DMS 273 (cell line): Measurements from ENCODE around the gene NUTM1.

Experiments
- DNase-seq: peaks from one replicate; lab custom pipeline; 2025; ENCODE audit not compliant: unreplicated experiment; lab: John Stamatoyannopoulos, UW

NUTM1 gene

DNA sequence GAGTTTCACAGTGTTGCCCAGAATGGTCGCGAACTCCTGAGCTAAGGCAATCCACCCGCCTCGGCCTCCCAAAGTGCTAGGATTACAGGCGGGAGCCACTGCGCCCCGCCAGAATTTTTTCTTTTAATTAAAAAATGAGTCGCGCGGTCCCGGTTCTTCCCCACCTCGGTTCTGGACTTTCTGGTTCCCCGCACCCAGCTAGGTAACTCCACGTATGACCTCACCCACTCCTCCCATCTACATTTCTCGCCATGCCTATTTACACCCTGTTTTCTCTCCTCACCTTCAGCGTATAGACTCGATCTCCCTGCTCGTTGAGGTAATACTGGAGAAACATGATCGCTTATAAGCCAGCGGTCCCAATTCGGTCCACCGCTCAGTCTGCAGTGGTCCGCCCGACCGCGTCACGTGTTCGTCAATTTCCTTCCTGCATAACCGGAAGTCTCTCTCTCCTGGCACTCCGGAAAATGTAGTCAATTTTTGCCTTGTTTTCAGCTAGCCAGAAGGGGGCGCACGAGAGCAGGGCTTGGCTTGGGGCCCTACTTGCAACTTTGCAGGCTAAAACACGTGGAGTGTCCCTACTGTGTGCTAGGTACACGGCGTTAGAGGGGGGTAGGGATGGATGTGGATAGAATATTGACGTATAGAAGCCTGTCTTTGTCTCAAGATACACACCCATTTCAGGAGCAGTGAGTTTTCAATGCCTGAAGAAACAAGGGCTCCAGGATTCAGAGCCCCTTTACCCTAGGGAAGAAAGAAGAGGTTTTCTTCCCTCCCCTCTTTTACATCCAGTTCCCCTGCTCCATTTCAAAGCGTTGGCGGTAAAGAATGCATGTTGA lies at the start of gene NUTM1, which contains the start of gene NOP10:
Gene NUTM1 (plus strand): TSS at position 579 of the 839 bp plus-strand sequence. CDS start 382 bp downstream, outside the sequence.
Gene NOP10 (minus strand): TSS at position 400 of the 839 bp plus-strand sequence. CDS start 63 bp downstream, at position 337.
- peak; percentile 93 for DNase-seq

DNA sequence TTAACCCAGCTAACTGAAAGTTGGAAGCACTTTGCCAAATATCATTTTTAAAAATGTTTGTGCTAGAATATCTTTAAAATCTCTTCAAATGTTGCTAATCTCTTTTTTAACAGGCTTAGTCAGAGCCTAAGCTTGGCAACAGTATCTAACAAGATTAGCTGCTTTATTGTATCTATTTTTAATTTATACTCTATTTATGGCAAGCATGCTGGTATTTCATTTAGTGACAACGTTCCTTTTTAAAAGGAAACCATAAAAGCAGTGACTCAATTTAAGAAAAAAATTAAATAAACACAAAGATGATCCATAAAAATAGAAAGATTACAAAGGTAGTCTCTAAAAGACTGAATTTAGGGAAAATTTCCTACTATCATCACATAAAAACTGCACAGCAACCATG lies 46.1 kb upstream of the NUTM1 start:
- DNase-seq, result no peak

GRCh38 chr15:34301058-34301457 lies 42.1 kb upstream of the NUTM1 start:
- no peak for DNase-seq

DNA sequence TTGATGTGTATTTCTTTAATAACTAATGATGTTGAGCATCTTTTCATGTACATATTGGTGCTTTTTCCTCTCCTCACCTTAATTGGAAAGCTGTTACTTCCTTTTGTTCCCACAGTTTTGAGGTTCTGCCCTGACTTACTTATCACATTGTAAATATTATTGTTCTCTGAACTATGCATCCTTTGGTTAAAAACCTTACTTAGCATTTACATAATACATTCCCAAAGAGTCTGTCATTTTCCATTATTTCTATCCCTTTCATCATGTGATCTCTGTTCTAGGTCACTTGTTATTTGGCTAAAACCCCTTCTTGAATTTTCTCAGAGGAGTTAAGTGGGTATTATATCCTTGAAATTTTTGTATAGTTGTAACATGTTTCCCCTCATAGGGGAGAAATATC lies 38.5 kb upstream of the NUTM1 start:
- no peak for DNase-seq

- no peak for DNase-seq
Observed at GRCh38 chr15:34311563-34311962, 31.6 kb upstream of the NUTM1 start.

- DNase-seq, result no peak
Observed at GRCh38 chr15:34314491-34315490, 28.3 kb upstream of the NUTM1 start.

GRCh38 chr15:34318277-34319079 lies 24.6 kb upstream of the NUTM1 start:
- peak; percentile 4 for DNase-seq

GRCh38 chr15:34323217-34323616 lies 19.9 kb upstream of the NUTM1 start:
- no peak for DNase-seq

GRCh38 chr15:34324933-34325332 lies 18.2 kb upstream of the NUTM1 start:
- DNase-seq, result no peak

DNA sequence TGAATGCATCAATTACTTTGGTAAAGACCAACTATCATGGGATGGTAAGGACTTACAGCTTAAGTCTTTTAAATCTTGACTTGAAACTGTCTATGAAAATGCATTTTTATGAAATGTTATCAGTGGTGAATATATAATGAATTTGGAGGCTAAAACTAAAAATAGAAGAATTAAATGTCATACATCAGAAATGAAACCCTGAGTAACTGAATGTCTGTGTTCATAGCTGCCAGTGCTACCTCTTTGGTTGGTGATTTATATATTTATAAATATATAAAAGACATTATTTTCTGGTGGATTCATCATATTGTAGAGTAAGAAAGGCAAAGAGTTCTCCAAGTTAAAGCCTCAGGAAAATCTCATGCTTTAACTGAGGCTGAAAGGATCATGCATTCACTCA lies 17.7 kb upstream of the NUTM1 start:
- DNase-seq, result no peak

GRCh38 chr15:34327906-34328305 lies 15.2 kb upstream of the NUTM1 start:
- no peak for DNase-seq

DNA sequence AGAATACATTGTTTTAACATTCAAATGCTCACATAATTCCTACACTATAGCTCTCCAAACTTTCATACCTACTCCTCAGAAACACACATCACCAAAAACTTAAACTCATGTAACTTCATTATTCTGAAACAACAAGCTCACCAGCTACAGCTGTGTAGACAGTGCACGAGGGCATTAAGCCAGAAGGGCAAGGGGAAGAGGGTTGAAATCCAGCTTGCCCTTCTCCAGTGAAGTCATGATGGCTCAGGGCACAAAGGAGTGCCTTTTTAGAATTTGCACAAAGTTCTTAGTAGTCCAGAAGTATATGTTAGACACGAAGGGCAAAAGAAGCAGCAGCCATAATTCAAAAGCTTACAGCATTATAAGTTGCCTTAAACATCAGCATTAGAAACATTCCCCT lies 14.1 kb upstream of the NUTM1 start:
- no peak for DNase-seq

DNA sequence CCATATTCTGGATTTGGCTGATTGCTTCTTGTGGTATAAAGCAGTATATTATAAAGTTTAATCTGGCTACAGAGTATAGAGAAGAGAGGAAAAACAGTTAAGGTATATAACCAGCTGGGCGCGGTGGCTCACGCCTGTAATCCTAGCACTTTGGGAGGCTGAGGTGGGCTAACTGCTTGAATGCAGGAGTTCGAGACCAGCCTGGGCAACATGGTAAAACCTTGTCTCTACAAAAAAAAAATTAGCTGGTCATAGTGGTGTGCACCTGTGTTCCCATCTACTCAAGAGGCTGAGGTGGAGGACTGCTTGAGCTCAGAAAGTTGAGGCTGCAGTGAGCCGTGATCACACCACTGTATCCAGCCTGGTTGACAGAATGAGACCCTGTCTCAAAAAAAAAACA lies 12.8 kb upstream of the NUTM1 start:
- DNase-seq, result no peak

- DNase-seq, result no peak
Observed at GRCh38 chr15:34331809-34332208, 11.3 kb upstream of the NUTM1 start.

DNA sequence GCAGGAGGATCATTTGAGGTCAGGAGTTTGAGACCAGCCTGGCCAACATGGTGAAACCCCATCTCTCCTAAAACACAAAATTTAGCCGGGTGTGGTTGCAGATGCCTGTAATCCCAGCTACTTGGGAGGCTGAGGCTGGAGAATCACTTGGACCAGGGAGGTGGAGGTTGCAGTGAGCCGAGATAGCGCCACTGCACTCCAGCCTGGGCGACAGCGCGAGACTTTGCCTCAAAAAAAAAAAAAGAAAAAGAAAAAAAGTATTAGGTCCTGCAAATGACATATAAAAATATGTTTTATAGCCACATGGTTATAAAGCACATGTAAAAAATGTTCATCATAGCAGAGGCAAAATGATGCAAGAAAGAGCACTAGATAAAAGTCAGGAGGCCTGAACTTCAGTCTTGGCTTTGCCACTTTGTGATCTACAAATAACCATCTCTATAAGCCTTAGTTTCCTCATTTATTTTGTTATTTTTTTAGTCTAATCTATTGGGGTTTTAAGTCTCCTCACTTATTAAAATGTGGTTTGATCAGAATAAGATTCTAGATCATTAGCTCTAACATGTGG lies 10.5 kb upstream of the NUTM1 start:
- no peak for DNase-seq

- DNase-seq, result no peak
Observed at GRCh38 chr15:34334672-34335071, 8.4 kb upstream of the NUTM1 start.

DNA sequence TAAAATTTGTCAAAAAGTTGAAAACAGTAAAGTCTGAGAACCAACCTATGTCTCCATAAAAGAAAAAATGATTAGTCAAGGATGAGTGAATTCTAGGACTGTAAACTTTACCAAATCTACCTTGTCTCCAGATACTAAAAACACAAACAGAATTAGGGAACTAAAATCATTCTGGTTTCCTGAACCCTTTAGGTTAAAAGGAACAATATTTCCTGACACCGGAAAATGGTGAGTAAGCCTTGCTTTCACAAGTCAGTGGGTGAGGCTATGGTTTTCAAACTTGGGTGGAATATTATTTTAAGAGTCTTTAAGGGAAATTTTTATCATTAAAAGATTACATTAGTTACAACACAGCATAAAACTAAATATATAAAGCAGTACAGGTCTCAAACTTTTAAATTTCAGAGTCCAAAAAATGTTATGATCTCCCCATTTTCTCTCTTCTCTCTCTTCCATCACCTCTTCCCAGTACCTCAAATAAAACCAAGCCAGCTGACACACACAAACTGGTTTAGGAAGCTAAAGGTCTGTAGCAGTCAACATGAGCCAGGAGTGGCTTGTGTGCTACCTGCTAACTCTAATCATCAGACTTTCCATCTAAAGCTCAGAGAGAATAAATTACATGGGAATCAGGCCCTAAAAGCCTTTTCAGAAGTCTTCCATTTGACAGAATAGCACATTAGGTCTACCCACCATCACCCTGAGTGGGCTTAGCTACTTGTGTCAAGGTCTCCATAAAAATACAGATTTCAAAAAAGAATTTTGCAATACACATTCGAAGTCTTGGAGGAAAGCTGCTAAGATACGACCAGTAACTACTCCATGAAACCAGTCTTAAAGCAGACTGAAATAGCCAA lies 7.7 kb upstream of the NUTM1 start:
- no peak for DNase-seq

DNA sequence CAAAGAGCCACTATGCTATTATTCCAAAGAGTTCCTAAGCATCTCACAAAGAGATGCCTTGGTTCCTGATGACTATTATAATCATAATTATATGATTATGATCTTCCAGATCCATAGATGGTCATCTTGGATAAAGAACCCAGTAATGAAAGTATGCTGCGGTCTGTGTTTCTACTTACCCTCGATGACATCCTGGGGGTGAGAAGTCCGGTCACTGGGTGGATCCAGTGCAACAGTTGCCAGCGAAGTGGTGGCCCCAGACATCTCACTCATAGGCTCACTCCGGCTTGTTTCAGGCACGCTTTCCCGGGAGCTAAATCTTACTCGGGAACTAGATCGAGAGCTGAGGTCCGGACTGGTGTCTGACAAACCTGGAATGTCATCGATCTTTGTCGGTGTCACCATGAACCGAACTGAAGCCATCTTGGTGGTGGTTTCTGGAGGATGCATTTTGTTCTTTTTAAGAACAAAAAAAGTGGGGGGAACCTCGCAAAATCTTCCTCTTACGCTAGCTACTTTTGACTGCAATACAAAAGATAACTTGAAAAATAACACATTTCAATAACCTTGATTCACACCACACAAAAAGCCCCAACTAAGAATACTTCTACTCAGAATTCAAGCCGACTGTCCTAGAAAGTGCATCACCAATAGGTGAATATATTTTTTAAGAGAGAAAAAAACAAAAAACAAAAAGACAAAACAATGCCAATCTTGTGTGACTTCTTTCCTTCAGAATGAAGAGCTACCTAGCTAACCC lies 6.7 kb upstream of the NUTM1 start:
- no peak for DNase-seq
